GM21390 (cell line): ENCODE results near the gene SSBP2.

ENCODE experiments used
- ATAC-seq: cut with Tn5 transposase; IDR thresholded peaks from one replicate; pipeline ENCODE4 v1.9.1; 2021; ENCODE audit not compliant: unreplicated experiment

Gene SSBP2

GRCh38 chr5:81767097-81767496 lies 16.2 kb upstream of the SSBP2 start:
- ATAC-seq, result no peak

DNA sequence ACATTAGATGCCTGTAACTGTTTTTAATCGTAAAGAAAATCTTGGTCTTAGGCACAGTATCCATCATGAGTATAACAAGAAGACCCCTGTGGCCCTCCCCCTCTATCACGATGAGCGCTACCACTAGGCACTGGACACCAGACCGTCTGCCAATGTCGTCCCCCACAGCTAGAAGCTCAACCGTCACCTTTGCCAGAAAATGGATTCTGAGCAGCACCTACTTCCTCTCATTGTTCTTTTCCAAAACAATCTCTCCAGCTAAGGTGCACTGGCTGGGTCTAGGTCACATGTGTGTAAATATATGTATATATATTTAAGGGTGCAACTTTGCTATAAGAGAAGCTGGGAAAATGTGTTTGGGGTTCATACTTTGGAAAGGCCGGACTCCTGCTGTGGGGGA lies 15.7 kb upstream of the SSBP2 start:
- no peak for ATAC-seq

DNA sequence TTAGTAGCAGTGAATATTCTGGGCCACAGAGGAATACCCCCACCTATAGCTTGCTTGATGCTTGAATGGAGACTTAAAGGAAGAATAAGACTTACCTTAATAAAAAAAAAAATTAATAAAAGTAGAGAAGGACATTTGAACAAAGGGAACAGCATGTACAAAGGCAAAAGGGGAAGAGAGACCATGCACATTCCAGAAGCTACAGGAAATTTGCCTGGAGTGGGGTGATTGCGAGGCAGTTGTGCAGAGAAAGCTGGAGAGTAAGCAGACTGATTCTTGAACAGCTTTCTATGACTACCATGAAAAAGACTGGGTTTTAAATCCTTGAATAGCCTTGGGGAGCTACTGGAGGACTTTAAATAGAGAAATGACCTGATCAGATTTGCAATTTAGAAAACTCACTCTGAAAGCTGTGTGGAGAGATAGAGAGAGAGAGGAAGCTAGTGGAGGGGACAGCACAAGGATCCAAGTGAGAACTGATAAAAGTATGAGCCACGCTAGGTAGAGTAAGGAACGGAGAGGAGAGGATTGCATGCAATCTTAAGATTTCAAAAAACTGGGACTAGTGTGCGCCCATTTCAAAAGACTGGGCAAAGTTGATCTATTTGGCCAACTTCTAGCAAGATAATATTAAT lies 12.5 kb upstream of the SSBP2 start:
- no peak for ATAC-seq

DNA sequence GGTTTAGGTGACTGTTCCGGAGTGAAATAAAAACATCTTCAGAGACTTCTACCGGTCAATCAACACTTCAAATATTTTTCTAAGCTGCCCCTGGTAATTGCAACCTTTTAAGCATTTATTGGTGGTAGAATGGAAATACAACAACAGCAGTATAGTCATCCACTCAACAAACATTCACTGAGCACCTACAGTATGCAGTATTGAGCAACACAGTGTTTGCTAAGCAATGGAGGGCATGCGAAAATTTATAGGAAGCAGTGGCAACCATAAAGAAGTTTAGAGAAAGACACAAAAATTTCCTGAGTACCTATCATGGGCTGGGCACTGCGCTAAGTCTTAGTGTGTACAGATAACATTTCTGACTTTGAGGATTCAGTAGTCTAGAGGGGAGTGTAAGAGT lies 12.0 kb upstream of the SSBP2 start:
- ATAC-seq, result no peak

- no peak for ATAC-seq
Observed at GRCh38 chr5:81762401-81762800, 11.5 kb upstream of the SSBP2 start.

DNA sequence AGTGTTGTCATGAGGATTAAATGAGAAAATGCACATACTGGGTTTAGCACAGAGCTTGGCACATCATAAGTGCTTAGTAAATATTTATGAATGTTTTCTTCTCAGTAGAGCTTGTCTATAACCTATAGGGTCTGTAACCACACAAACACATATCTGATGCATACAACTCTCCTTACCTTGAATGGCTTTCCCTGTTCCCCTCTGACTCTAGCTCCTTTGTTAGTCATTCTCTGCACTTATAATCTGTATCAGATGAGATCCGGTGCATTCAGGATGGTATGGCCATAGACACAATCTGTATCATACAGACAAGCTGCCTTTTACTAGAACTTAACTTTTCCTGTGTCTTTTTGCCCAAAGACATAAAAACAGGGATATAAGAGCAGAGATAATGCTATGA lies 11.1 kb upstream of the SSBP2 start:
- ATAC-seq, result no peak

GRCh38 chr5:81761270-81761669 lies 10.4 kb upstream of the SSBP2 start:
- ATAC-seq, result no peak

DNA sequence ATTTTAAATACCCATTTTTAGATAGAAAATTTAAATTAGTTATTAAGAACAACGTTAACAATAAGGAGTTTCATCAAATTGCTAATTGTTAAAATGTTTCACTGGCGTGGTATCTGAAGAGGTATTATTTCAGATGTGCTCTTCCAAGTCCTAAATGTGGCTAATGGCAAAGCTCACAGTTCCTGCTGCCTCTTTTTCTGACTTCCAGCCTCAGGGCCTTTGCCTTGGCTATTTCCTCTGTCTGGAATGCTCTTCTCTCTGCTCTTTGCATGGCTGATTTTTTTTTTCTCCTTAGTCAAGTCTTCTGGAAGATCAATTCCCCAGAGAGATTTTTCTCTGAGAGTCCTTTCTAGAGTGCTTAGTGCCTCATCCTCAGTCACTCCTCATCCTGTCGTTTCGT lies 9.6 kb upstream of the SSBP2 start:
- ATAC-seq, result no peak

GRCh38 chr5:81759632-81760005 lies 8.7 kb upstream of the SSBP2 start:
- no peak for ATAC-seq

- no peak for ATAC-seq
Observed at GRCh38 chr5:81757404-81757803, 6.5 kb upstream of the SSBP2 start.

- no peak for ATAC-seq
Observed at GRCh38 chr5:81756016-81756415, 5.1 kb upstream of the SSBP2 start.

DNA sequence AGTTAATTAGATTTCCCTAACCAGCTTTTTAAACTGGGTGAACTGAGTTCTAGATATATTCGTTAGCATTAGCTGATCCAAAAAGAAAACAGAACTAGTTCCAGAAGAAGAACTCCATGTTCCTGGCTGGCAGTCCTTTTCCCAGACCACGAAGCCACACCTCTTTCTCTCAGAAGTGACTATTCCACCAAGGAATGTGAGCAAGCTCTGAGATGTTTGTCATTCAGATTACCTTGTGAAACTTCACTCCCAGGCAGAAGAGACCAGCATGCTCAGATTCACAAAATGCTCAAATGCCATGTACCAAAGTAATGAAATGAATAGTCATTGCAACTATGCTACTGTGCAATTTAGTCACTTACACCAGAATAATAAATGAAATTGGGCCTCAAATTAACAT lies 4.4 kb upstream of the SSBP2 start:
- ATAC-seq, result no peak

GRCh38 chr5:81754621-81755020 lies 3.7 kb upstream of the SSBP2 start:
- no peak for ATAC-seq

DNA sequence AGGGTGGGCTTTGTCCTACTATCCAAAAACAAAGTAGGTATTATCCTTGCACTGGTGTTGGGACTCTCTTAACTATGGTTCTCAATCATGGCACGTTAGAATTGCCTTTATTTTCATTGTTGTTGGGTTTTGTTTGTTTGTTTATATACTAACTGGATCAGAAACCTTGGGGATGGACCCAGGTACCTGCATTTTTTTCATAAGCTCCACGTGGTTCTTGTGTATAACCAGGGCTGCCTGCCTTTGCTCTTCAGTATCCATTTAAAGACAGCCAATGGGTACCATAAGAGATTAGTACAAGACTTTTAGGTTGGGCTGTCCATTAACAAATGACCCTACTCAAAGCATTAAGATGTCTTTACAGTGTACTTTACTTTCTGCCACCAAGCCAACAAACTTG lies 2.5 kb upstream of the SSBP2 start:
- no peak for ATAC-seq

DNA sequence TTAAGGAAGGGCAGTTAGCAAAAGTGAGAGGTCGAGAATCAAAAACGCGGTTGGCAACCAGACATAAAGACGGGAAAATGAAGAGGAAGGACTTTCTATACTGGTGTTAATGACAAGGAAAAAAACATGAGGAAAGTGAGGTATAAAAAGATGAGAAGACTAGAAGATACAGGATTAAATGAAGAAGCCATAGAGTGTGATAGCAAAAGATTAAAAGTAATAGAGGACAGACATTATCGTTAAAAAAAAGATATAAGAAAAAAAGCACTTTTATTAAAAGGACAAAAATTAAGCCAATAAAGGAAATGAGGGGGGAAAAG lies 1.7 kb upstream of the SSBP2 start:
- ATAC-seq, result no peak

GRCh38 chr5:81751836-81752643 lies 1.1 kb upstream of the SSBP2 start:
- ATAC-seq, result no peak

GRCh38 chr5:81750308-81751008 lies 439 bp downstream of the SSBP2 start:
- peak; percentile 12 for ATAC-seq

DNA sequence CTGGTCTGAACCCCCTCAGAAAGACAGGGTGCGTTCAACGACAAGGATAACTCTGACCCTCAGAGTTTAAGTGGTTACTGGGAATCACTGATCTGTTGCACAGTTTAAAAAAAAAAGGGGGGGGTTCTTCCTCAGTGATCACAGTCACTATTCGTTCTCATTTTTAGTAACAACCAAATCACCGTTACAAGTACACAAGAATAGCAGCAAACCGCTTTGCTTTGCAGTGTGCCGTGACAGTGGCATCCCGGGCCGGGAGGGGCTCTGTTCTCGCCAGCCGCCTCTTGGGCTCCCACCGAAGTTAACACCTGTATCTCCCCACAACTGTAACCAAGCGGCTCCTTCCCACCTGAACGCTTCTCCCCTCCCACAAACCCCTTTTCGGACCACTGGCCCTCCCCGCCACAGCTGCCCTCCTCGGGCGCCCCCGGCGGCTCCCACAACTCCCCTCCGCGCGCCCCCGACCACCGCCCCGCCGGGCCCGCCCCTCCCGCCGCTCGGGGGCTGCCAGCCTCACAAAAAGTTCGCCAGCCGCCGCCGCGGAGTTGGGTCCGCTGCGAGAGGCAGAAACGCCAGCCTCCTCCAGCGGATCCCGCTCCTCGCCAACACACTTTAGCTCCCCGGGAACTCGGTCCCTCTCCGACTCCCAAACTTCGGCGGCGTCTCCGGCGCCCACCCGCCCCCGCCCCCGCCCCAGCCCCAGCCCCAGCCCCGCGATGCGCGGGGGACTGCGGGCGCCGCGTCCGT lies 1.2 kb downstream of the SSBP2 start:
- ATAC-seq, result peak; percentile 43

DNA sequence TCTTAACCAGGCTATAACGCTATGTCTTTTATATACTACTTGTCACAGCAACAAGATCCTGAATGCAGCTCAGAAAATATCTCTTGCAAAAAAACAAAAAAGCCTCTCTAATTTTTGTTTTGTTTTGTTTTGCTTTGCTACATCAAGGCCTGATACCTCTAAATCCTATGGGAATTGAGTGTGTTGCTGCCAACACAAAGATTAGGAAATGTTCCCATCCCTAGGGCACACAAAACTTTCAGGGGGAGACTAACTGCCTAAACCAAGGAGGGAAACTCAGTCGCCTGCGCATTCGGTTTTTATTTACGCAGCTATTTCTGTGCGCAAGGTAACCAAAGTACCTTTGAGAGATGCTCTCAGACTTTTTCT lies 1.7 kb downstream of the SSBP2 start:
- ATAC-seq, result no peak

DNA sequence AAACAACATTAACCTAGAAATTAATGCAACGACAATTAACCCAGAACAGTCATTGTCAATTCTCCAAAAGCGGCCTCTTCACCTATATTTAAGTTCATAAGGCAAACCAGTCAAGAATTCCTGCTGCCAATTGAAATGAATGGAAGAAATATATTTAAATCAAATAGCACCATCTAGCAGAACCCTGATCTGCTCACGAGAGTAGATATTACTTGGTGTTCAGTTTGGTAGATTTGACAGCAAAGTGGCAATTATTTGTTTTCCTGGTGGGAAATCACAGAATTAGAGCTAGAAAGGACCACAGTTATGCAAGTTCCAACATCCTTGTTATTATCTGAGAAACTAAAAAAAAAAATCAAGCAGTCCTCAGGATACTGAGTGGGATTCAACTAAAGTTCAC lies 2.3 kb downstream of the SSBP2 start:
- no peak for ATAC-seq

DNA sequence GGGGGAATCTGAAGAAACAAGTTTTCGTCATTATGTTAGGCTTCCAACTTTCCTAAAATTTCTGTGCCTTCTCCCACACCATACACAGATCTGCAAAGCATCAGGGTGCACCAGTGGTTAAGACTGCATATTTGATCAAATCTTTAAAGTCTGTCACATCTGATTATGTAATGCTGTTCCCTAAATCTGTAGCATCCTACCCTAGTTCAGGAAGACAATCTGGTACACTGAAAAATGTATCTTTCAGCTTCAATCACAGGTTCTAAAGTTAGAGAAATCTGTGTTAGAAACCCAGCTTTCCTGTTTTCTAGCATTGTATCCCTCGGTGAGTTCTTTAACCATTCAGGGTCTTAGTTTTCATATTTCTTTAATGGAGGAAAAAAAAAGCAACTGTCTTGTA lies 3.9 kb downstream of the SSBP2 start:
- no peak for ATAC-seq

- ATAC-seq, result no peak
Observed at GRCh38 chr5:81740758-81741157, 10.1 kb downstream of the SSBP2 start.
